HG02571 (cell line): ENCODE measurements around the gene ATRAID.

Experiments
- ATAC-seq: cut with Tn5 transposase; IDR thresholded peaks from one replicate; pipeline ENCODE4 v1.9.1; 2021; ENCODE audit warnings: mild to moderate bottlenecking, moderate library complexity; ENCODE audit not compliant: unreplicated experiment

ATRAID gene

DNA sequence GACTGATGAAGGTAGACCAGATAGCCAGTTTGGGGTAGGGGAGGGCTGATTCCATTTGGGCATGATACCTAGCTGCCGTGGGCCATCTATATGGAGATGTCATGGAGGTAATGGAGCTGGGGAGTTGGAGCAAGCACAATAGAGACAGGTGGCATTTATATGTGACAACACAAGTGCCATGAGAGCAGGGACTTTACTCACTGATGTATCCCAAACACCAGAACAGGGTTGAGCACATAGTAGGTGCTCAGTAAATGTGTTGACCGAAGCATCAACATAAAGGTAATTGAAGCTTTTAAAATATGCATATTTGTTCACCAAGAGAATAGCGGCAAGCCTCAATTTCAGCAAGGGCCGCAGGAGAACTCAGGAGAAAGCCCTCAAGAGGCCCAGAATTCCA is 36.1 kb downstream of the ATRAID start:
- no peak for ATAC-seq

DNA sequence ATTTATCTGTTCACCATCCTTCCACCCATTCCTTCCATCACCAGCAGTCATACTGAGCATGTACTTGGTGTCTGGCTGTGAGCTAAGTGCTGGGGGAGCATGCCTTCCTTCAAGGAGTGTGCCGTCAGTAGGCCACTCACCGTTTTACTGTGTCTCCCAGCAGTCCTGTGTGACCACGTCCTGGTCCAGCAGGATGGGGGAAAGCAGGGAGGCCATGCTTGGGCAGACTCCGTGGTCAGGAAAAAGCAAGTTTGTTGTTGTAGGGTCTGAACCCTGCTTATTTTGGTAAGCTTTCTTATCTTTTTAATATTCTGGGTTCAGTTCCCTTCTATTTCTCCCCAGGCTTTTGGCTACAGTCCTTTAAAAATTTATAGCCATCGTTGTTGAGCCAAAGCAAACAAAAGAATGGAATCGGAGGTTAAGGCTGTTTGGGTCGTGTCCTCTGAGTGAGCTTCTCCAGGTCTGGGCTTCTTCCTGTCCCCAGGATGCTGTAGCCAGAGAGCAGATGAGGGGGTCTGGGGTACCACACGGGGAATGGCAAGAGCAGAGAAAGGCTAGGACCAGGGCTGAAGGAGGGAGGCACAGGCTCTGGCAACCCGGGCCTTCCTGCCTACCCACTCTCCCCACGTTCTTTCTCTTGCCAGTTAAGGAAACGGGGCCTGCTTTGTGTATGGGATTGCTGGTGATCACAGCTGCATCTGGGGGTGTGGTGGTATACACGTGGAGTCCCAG is 37.5 kb downstream of the ATRAID start:
- ATAC-seq: no peak

GRCh38 chr2:27249891-27250651 is 38.2 kb downstream of the ATRAID start:
- ATAC-seq: no peak

GRCh38 chr2:27250652-27251379 is 39.0 kb downstream of the ATRAID start:
- ATAC-seq: no peak

DNA sequence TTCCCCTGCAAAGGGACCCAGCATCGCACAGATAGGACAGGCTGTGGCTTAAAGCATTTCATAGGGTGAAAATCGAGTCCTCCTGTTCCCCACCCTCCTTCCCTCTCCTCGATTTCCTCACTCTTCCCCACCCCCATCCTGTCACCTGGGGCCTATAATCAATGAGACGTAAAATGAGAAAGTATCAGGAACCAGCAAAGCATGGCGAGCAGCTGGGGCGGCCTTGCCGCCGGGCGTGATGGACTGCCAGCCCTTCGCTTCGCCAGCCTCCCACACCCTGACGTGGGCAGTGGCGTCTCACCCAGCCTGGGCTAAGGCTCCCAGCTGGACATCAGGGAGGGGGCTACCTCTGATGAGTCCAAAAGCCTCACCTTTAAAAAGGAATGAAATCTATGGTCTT is 39.9 kb downstream of the ATRAID start:
- no peak for ATAC-seq

DNA sequence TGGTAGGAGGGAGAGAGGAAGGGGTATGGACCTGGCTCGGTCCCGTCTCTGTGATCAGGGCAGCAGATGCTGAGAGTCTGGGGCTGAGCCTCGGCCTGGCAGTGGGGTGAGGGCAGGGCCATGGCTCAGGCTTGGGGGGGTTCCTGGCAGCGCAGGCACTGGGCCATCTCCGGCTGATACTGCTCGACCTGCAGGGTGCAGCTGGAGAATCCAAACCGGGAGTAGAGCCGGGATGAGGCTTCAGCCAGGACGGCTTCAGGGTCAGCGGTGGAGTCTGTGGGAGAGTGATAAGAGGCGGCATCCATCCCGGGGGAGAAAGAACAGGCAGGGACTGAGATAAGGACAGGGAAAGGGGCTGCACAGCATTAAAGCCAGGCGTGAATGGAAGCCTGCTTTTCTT is 43.3 kb downstream of the ATRAID start:
- ATAC-seq: no peak

- ATAC-seq: no peak
Observed at GRCh38 chr2:27255660-27256059, 43.8 kb downstream of the ATRAID start.

DNA sequence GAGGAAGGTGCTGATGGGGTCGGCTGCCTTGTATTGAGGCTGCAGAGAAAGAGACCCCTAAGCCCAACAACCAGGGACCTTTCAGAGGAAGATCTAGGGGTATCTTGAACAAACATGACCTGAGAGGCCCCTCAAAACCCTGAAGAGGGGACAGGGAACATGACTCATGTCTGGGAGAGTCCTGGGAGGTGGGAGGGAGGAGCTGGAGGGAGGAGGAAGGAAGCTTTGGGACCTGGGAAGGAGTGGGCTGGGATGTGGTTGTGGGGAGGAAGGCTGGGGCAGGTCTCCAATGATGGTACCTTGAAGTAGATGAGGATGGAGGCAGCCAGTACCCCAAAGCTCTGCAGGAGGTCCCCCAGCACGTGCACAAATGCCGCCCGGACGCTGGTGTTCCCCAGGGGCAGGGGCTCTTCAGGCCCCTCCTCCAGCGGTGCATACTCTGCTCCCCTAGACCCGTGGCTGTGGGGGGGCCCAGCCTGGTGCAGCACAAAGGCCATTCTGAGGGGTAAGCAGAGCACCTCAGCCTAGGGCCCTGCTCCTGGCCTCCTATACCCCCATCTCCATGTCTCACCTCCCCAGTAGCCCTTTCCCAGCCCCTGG is 45.1 kb downstream of the ATRAID start:
- ATAC-seq: no peak

DNA sequence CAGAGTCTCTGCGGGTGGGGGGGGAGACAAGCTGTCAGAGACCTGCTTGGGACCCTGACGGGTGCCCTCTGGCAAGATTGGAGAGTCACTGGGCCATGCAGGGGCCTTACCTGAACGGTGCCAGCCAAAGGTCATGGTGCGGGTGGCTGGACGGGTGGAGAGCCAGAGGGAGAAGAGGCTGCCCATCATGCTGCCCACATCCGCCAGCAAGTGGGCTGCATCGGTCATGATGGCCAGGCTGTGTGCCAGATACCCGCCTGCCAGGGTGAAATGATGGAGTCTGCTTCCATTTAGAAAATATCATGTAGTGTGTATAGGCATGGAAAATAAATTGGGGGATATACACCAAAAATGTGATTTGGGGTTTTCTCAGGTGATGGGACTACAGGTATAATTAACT is 46.2 kb downstream of the ATRAID start:
- ATAC-seq: no peak

DNA sequence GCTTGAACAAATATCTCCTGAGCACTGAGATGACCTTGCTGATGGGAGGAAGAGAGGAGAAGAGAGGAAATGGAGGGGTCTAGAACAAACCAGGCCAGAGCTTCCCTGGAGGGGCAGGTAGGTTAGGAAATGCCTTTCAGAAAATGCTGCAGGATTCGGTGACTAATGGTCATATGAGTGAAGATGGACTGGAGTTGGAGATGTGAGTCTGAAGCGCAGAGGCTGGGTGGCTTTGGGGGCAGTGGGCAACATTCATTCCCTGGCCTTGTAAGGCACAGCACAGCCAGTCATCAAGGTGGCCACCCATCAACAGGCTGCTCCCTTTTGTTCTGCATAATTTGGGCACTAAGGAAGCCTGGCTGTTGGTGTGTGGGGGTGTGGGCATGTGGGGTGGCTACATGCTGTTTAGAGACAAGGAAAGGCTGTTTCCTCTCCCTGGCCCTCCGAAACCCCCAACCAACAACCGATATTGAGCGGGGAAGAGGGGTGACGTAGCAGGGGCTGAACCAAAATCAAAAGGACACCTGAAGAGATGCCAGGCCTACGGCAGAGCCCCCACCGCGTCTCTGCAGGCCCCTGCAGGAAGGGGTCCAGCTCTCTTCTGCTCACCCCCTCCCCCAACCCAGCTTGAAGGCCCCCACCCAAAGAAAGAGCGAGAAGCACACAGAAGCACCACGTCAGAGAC is 49.5 kb downstream of the ATRAID start:
- no peak for ATAC-seq

- ATAC-seq: no peak
Observed at GRCh38 chr2:27261926-27262298, 50.1 kb downstream of the ATRAID start.

GRCh38 chr2:27262379-27263286 is 50.8 kb downstream of the ATRAID start, which contains the start of gene SLC30A3:
SLC30A3 (minus strand) TSS chr2:27263047; CDS start chr2:27262906, 141 bp downstream.
- no peak for ATAC-seq

DNA sequence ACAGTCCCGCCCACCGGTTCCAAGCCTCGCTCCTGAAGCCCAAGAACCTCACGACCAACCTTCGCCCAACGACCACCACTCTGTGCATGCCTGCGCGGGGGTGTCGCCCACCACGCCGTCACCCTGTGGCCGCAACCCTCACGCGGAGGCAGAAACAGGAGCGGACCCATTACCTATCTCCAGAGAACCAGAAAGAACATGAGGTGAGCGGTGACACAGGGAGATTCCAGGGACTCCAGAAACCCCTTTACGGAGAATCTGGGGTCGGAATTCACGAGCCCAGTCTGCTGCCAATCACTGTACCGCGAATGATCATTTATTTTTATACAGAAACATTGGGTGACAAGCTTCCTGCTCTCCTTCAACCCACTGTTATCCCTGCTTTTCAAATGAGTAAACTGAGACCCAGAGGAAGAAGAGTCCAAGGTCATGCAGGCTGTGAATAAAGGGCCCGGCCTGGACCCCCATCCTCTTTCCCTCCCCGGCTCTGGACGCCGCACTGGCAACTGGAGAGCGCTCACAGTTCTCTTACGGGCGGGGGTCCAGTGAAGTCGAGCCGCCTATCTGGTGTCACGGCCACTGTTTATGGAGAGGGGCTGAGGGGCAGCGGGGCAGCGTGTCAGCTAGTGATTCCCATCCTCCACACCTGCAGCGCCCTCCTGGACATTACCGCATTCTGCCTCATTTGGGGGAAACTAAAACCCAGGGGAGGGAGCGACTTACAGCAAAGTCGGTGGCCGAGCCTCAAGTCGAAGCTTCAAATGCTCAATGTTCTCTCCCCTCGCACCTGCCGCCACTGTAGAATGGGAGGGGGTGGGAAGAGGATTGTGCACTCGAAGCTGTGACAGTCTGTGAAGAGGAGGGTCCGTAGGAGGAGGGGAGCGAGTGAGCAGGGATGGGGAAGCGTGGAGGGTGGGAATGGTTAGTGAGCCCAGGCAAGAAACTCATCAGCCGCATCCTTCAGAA is 51.7 kb downstream of the ATRAID start:
- no peak for ATAC-seq

DNA sequence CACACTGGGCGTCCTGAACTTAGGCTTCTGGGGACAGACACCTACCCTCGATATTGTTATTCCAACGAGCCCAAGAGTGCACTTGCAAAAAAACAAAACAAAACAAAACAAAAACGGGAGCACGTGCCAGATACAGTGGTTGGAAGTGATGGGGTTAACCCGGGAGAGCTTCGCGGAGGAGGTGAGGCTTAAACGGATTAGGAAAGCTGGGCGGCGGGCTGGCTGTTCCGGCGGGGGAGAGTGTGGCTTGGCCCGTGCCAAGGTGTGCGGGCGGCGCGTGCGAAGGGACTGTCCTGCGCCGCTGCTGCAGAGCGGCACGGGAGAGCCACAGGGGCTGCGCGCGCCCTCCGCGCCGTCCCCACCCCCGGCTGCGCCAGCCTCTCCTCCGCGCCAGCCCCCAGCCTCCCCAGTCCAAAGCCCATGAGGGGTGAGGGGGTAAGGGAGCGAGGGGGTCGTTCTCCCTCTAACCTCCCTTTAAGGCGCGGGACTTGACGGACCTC is 52.5 kb downstream of the ATRAID start:
- ATAC-seq: no peak

- no peak for ATAC-seq
Observed at GRCh38 chr2:27264753-27265535, 53.1 kb downstream of the ATRAID start.

DNA sequence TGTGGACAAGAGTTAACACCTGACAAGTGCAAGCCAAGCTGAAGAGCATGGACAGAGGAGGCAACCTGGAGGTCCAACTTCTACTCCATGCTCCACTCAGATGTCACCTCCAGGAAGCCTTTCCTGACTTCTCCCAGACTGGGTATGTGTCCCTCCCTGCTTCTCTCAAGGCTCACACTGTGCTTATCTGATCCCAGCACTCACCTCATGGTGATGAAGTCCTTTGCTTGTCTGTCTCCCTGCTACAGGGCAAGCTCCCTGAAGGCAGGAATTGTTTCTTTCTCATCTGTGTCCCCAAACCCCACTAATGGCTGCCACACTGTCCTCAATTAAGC is 53.7 kb downstream of the ATRAID start:
- no peak for ATAC-seq
